Right atrium auricular region (tissue), 2 donors: ENCODE results near the gene RCAN1. TPM values are rescaled to one million over a fixed set of nuclear protein-coding genes. Genes with fewer than 3 reads are reported as not detected.

Experiments used
- DNase-seq: peaks from one replicate; pipeline ENCODE4 v3.0.0-alpha.2; 2019; ENCODE audit warnings: low spot score
- H3K27ac ChIP-seq, 2 donors: fragments of 200-600 bp; sonication (generic); 1 replicate in 1 of 2; 2 replicates in 1 of 2; pipeline ENCODE4 v1.5.1; 2016 to 2019
- H3K27me3 ChIP-seq, 2 donors: fragments of 200-600 bp; sonication (generic); one replicate each; pipeline versions ENCODE4 v1.5.1 to v1.6.0; 2017 to 2019
- H3K36me3 ChIP-seq: fragments of 200-600 bp; sonication (generic); one replicate; pipeline ENCODE4 v1.5.1; 2016
- H3K4me1 ChIP-seq, 2 donors: fragments of 200-600 bp; sonication (generic); one replicate each; pipeline versions ENCODE4 v1.5.1 to v1.6.0; 2017 to 2019
- H3K4me3 ChIP-seq, 2 donors: fragments of 200-600 bp; sonication (generic); 1 replicate in 1 of 2; 2 replicates in 1 of 2; pipeline ENCODE4 v1.5.1; 2017 to 2019; ENCODE audit warnings: mild to moderate bottlenecking in 1 of 2, moderate library complexity in 1 of 2
- H3K9me3 ChIP-seq, 2 donors: fragments of 200-600 bp; sonication (generic); one replicate each; pipeline ENCODE4 v1.5.1; 2019
- total RNA-seq, 2 donors: library from RNA; depleted of rRNA; stranded (reverse); fragments of >200 nt; gene quantifications; one replicate each; pipeline ENCODE4 v1.1.0, GENCODE V29; 2016
- TF ChIP-seq, protein P1 (sequence below), 2 donors: fragments of 200-600 bp; sonication (generic); IDR thresholded peaks; one replicate each; pipeline ENCODE4 v1.5.1; 2019; ENCODE audit warnings: antibody characterized with exemption in 2 of 2

RCAN1 gene
- total RNA-seq, 2 donors from 2014 or later = 26.1 to 38.0 TPM

DNA sequence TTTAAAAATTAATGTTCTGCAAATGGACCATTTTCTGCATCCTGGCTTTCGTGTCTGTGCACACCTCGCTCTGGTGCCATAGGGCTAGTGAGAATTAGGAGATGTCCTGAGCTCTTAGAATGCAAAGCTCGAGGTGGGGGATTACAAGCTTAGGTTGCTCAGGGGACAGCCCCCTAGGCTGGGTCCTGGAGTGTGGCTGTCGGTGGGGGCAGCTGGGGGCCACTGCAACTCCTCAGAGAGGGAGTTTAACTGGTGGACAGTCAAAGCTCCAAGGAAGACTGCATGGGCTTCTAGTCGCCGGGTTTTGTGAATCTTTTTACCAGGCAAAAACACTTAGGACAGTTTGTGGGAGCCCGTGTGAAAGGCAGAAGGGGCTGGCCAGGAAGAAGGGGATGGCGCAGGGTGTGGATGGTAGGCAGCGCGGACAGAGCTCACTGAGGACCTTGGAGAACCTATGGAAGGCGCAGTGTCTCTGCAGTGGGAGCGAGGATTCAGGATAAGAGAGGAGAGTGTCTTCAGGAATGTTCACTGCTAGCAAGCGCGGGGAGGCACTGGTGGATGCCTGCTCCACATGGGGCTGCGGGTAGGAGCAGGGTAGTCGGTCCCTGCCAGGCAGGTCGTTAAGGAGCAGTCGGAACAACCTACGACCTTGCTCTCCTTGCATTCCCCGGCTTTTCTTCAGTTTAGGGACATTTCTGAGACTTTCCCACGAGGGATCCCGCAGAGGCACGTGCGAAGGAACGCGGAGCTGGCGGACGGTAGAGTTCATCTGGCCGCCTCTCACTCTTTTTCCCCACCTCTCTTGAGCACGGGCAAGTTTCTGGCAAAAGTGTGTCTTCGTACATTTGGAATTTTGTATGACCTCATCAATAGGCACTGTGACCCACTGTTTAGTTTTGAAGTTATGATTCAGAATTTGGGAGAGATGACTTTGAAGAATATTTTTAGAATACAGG lies 90.0 kb downstream of the RCAN1 start:
- Histone ChIP-seq H3K9me3 (peaks cover 0 to 3% of the 10 kb centered on the region in 2 donors), H3K4me3 (peak overlapping the region in 1 of 2 donors; percentile 45), H3K27ac (peak overlapping the region; percentile 84 to 87), H3K4me1 (peaks cover 0 to 73% of the 10 kb centered on the region in 2 donors), H3K36me3 (peaks cover 18% of the 10 kb centered on the region), H3K27me3 (no peaks in the 10 kb centered on the region)
- peak; percentile 61 for DNase-seq
- TF ChIP-seq, protein P1, sequence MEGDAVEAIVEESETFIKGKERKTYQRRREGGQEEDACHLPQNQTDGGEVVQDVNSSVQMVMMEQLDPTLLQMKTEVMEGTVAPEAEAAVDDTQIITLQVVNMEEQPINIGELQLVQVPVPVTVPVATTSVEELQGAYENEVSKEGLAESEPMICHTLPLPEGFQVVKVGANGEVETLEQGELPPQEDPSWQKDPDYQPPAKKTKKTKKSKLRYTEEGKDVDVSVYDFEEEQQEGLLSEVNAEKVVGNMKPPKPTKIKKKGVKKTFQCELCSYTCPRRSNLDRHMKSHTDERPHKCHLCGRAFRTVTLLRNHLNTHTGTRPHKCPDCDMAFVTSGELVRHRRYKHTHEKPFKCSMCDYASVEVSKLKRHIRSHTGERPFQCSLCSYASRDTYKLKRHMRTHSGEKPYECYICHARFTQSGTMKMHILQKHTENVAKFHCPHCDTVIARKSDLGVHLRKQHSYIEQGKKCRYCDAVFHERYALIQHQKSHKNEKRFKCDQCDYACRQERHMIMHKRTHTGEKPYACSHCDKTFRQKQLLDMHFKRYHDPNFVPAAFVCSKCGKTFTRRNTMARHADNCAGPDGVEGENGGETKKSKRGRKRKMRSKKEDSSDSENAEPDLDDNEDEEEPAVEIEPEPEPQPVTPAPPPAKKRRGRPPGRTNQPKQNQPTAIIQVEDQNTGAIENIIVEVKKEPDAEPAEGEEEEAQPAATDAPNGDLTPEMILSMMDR (IDR thresholded peaks at IDR 0.05) = no peak

DNA sequence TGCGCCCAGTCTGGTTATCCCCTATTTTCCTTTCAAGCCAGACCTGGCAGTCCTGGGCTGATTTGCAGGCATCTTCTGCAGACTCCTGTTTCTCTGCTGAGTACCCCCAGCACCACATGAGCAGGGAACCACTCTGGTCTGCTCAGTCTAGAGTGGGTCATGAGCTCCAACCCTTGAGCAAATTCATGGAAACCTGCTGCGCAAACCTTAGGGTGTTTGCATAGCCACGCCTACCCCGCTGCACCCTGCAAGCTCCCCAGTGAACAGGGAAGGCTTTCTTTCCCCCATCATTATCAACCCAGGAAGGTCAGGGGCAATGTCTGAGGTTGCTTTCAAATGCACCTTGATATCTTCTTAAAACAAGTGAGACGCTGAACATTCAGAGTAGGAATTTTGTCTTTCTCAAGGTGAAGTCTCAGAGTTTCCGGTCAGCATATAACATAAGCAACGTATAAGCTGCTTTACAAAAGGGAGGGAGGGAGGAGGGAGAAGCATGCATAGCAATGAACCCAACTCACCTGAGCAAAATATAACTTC lies 91.8 kb downstream of the RCAN1 start:
- Histone ChIP-seq H3K9me3 (peaks cover 0 to 3% of the 10 kb centered on the region in 2 donors), H3K36me3 (peaks cover 29% of the 10 kb centered on the region), H3K4me3 (no peak overlapping the region), H3K27ac (peak overlapping the region in 1 of 2 donors; percentile 33), H3K27me3 (no peaks in the 10 kb centered on the region), H3K4me1 (peaks cover 0 to 68% of the 10 kb centered on the region in 2 donors)
- TF ChIP-seq, protein P1 (IDR thresholded peaks at IDR 0.05) = no peak
- no peak for DNase-seq

DNA sequence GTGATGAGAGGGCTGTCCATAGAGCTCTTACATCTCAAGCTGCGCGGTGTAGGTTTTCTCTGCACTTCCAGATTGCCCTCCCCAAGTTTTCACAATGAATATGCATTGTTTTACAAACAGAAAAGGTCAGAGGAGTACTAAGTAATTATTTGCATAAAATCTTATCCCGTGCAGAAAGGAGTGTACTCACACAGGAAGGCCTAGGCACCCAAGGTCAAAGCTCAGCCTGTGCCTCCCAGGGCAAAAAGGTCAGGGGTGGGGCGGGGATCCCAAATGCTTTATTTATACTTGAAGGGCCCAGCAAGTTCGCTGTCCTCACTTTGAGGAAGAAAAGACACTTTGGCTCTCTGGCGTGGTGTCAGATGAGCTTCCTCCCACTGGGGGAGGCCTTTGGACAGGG lies 92.6 kb downstream of the RCAN1 start:
- Histone ChIP-seq H3K4me3 (no peak overlapping the region), H3K27me3 (no peaks in the 10 kb centered on the region), H3K9me3 (no peaks in the 10 kb centered on the region), H3K36me3 (peaks cover 36% of the 10 kb centered on the region), H3K27ac (peak overlapping the region in 1 of 2 donors; percentile 33), H3K4me1 (peaks cover 0 to 60% of the 10 kb centered on the region in 2 donors)
- TF ChIP-seq, protein P1 (IDR thresholded peaks at IDR 0.05) = no peak
- peak; percentile 58 for DNase-seq

DNA sequence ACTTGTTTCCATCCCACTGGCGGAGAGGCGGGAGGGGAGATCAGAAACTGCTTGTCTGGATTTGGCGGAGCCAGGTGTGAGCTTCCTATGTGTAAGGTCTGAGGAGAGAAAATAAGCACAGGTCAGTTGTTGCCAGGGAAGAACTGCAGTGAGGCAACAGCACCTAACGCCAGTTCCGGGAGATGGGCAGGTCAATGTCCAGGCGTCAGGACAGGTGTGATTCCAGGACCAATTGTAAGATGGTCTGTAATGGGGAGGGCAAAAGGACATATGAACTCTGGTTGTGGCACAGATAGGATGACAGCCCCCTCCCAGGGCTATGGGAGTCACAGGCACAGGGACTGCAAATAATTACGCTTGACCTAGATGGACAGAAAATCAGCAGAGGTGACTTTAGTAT lies 93.4 kb downstream of the RCAN1 start:
- Histone ChIP-seq H3K27ac (peak overlapping the region; percentile 33 to 34), H3K4me3 (no peak overlapping the region), H3K27me3 (no peaks in the 10 kb centered on the region), H3K4me1 (peaks cover 0 to 53% of the 10 kb centered on the region in 2 donors), H3K36me3 (peaks cover 42% of the 10 kb centered on the region), H3K9me3 (no peaks in the 10 kb centered on the region)
- DNase-seq = no peak
- TF ChIP-seq, protein P1 (IDR thresholded peaks at IDR 0.05) = no peak

DNA sequence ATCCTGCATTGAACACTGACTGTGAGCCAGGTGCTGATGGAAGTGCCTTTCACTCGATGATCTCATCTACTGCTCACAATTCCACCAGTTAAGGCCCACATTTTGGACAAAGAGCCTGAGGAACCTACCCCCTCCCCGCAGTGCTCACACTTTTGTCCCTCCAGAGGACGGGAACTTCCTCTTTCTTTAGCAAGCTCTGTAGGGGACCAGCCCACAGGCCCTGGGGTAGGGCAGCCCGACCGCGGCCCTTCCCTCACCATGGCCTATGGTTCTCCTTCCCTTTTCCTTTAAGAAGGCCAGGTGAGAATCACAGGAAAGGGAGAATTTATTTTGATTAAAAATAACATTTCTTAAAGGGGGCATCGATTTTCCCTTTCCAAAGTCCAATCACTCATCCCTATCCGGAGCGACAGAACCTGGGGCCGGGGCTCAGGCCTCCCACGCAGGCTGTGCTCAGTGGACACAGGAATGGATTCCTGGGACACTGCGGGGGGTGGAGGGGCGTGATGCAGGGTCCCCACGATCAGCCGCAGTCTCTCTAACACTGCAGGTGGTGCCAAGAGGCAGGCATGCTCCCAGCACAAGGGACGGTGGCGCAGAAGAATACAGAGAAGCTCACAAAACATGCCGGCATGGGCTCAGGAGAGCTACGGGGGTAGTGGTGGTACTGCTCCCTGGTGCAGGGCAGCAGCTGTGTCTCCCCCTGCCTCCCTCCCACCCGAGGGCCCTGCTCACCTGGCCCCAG lies 94.0 kb downstream of the RCAN1 start:
- DNase-seq = no peak
- TF ChIP-seq, protein P1 (IDR thresholded peaks at IDR 0.05) = no peak
- Histone ChIP-seq H3K36me3 (peaks cover 48% of the 10 kb centered on the region), H3K27ac (peak overlapping the region in 1 of 2 donors; percentile 34), H3K4me3 (no peak overlapping the region), H3K4me1 (peaks cover 0 to 47% of the 10 kb centered on the region in 2 donors), H3K27me3 (no peaks in the 10 kb centered on the region), H3K9me3 (no peaks in the 10 kb centered on the region)
